ENCODE results near the gene HEPACAM2. TPM values are rescaled to one million over a fixed set of nuclear protein-coding genes. Genes with fewer than 3 reads are reported as not detected.

Gene HEPACAM2
- total and polyA plus RNA-seq, 2 of the 8 experiments (the other 6 are each of a cell fraction or from before 2014, with no cell fraction given): not detected

DNA sequence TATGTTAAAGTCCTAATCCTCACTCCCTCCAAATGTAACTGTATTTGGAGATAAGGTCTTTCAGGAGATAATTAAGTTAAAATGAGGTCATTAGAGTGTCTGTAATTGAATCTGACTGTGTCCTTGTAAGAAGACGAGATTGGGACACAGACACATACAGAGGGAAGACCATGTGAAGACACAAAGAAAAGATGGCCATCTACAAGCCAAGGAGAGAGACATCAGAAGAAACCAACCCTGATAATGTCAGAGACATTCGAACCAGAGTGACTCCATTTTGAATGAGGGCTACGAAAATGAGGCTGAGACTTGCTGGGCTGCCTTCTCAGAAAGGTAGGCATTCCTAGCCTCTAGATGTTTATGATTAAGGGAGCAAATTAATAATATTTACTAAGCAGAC is 77.5 kb downstream of the HEPACAM2 start:
- Histone ChIP-seq H2AFZ (ENCODE audit: low read length) (peak overlapping the region; percentile 6; the same call in 1 of the 2 replicates), H3K4me1 (replicated peaks in 1 of 4; ENCODE audit: control insufficient read depth in 3 of 4, insufficient read depth in 4 of 4, low read length in 3 of 4) (0 out of 7 replicates have a peak, but pooled peaks cover 0 to 2% (median under 1%) of the 10 kb centered on the region in 4 experiments), H3K4ac (replicated peaks; ENCODE audit: insufficient read length, low read depth, low read length) (no peak overlapping the region), H3K9ac (replicated peaks in 1 of 4; ENCODE audit: extremely low read depth in 1 of 4, low read depth in 3 of 4, low read length in 3 of 4) (no peak overlapping the region), H2AK5ac (ENCODE audit: low read depth, low read length) (no peak overlapping the region), H3K27ac (ENCODE audit: low read depth, low read length) (no peak overlapping the region), H4K91ac (replicated peaks; ENCODE audit: insufficient read length, low read length) (no peak overlapping the region), H2BK15ac (ENCODE audit: low read length) (no peak overlapping the region), H3K36me3 (ENCODE audit: control insufficient read depth in 2 of 4, insufficient read depth in 4 of 4, low read length in 3 of 4) (no peaks in the 10 kb centered on the region), H3K23ac (ENCODE audit: insufficient read length) (no peak overlapping the region), H4K8ac (ENCODE audit: extremely low read depth, insufficient read depth, low read length) (no peak overlapping the region), H3K27me3 (replicated peaks in 1 of 4; ENCODE audit: control insufficient read depth in 3 of 4, extremely low read depth in 1 of 4, insufficient read depth in 3 of 4, low read length in 3 of 4) (no peaks in the 10 kb centered on the region), H3K4me3 (ENCODE audit: extremely low read depth in 1 of 4, insufficient read depth in 2 of 4, low read depth in 3 of 4, low read length in 4 of 4) (no peak overlapping the region), H3K79me2 (ENCODE audit: control insufficient read depth in 1 of 2, insufficient read depth in 2 of 2, low read length in 2 of 2) (no peaks in the 10 kb centered on the region), H2BK5ac (ENCODE audit: low read depth, low read length) (no peak overlapping the region), H2BK120ac (replicated peaks; ENCODE audit: low read depth, low read length) (no peak overlapping the region), H3K4me2 (ENCODE audit: insufficient read depth in 1 of 2, low read depth in 2 of 2, low read length in 2 of 2) (no peak overlapping the region), H3K79me1 (ENCODE audit: low read depth, low read length) (no peaks in the 10 kb centered on the region), H3K56ac (replicated peaks; ENCODE audit: insufficient read length, low read depth, low read length) (no peak overlapping the region), H2BK12ac (ENCODE audit: low read depth, low read length) (no peak overlapping the region), H3K14ac (ENCODE audit: insufficient read length) (no peak overlapping the region), H3K9me3 (ENCODE audit: insufficient read depth in 2 of 2, low read depth in 1 of 2, low read length in 1 of 2) (no peaks in the 10 kb centered on the region), H4K20me1 (replicated peaks in 1 of 2; ENCODE audit: control insufficient read depth in 1 of 2, insufficient read depth in 2 of 2, low read length in 2 of 2) (no peaks in the 10 kb centered on the region), H3K23me2 (ENCODE audit: low read depth, low read length) (no peaks in the 10 kb centered on the region), H3K18ac (ENCODE audit: extremely low read depth, low read length) (no peak overlapping the region), H4K5ac (ENCODE audit: insufficient read length, low read depth, low read length) (no peak overlapping the region), H2BK20ac (ENCODE audit: low read length) (no peak overlapping the region)
- TF ChIP-seq CTBP2 (IDR thresholded peaks at IDR 0.05; ENCODE audit: borderline replicate concordance, insufficient read depth, insufficient read length, low read length) (no peak), POLR2AphosphoS5 (IDR thresholded peaks at IDR 0.05; ENCODE audit: low read depth, low read length) (no peak), MAFK (IDR thresholded peaks at IDR 0.05; ENCODE audit: low read depth, low read length) (no peak), SP4 (IDR thresholded peaks at IDR 0.05; ENCODE audit: low read length) (no peak), TAF7 (optimal IDR thresholded peaks at IDR 0.05; ENCODE audit: borderline replicate concordance, low read depth, low read length) (no peak), ASH2L (IDR thresholded peaks at IDR 0.05; ENCODE audit: low read length) (no peak), HDAC6 (IDR thresholded peaks at IDR 0.05; ENCODE audit: low read depth, low read length) (no peak), TCF12 (IDR thresholded peaks at IDR 0.05; ENCODE audit: low read depth, low read length) (no peak), RFX5 (IDR thresholded peaks at IDR 0.05; ENCODE audit: borderline replicate concordance, low read depth, low read length) (no peak), NRF1 (IDR thresholded peaks at IDR 0.05; ENCODE audit: low read depth, low read length) (no peak)
- CTCF ChIA-PET (ENCODE audit: partially characterized antibody): no interaction called here
- DNase-seq (ENCODE audit: low read depth in 1 of 2, low spot score in 2 of 2) (no peak), FAIRE-seq (no peak)
- POLR2A ChIA-PET (ENCODE audit: partially characterized antibody): no interaction called here
- WGBS, 2 experiments (ENCODE audit: extremely low coverage in 1 of 2, insufficient coverage in 1 of 2, insufficient read length in 1 of 2, insufficient replicate concordance in 2 of 2, low coverage in 1 of 2, low lambda C conversion rate in 2 of 2, missing lambda C conversion rate in 1 of 2): 82% methylated on average over 3 of the region's 3 CpGs; no CpG with 5 or more reads in 1 of the 2 experiments
